Measurements from ENCODE around the gene FGD6.

DNA sequence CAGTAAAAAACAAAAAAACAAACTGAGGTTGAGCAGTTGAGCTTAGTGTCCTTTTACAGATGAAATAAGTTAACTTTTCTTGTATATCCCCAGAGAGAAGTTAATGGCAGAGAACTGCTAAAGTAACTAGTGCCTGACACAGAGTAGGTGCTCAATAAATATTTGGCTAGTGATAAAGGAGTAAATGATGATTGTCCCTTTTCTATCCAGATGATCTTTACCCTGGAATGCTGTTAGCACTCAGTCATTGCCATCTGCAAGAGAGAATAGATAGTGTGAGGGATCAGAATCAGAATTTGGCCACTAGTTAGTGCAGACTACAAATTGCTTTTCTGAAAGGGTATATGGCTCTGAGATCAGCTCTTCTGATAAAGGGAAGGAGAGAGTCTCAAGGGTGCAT is 21.9 kb upstream of the FGD6 start:
- TF ChIP-seq, protein P1, sequence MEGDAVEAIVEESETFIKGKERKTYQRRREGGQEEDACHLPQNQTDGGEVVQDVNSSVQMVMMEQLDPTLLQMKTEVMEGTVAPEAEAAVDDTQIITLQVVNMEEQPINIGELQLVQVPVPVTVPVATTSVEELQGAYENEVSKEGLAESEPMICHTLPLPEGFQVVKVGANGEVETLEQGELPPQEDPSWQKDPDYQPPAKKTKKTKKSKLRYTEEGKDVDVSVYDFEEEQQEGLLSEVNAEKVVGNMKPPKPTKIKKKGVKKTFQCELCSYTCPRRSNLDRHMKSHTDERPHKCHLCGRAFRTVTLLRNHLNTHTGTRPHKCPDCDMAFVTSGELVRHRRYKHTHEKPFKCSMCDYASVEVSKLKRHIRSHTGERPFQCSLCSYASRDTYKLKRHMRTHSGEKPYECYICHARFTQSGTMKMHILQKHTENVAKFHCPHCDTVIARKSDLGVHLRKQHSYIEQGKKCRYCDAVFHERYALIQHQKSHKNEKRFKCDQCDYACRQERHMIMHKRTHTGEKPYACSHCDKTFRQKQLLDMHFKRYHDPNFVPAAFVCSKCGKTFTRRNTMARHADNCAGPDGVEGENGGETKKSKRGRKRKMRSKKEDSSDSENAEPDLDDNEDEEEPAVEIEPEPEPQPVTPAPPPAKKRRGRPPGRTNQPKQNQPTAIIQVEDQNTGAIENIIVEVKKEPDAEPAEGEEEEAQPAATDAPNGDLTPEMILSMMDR (IDR thresholded peaks at IDR 0.05), result no peak
- no peak for TF ChIP-seq POLR2A (IDR thresholded peaks at IDR 0.05)

Data from right lobe of liver (tissue), 4 donors.